Caco-2 (cell line): ENCODE data around the gene DMTF1. TPM values are rescaled to one million over a fixed set of nuclear protein-coding genes. Genes with fewer than 3 reads are reported as not detected.

Experiments used
- BruUV-seq: library from RNA; stranded (reverse); fragments of 400-500 nt; replicated peaks from 2 replicates; lab custom pipeline; 2021; lab: Mats Ljungman, UMichigan
- CTCF ChIA-PET: fragments of 300-600 bp; sonication (Branson Sonifier 250); formaldehyde crosslinking; loops from one replicate; lab custom pipeline; 2022; ENCODE audit warnings: antibody characterized with exemption; lab: Charles Lee
- POLR2A ChIA-PET: fragments of 300-600 bp; sonication (Branson Sonifier 250); formaldehyde crosslinking; loops from one replicate; lab custom pipeline; 2022; ENCODE audit warnings: antibody characterized with exemption; lab: Charles Lee
- DNase-seq, 2 experiments: peaks; one replicate each; pipeline versions ENCODE4 v3.0.0 to v3.0.0-alpha.2; 2020 to 2022
- H3K27me3 ChIP-seq: replicated peaks from 2 replicates; pipeline ENCODE4 v1.6.0; 2011; ENCODE audit warnings: low read length; ENCODE audit not compliant: control insufficient read depth, insufficient read depth
- H3K36me3 ChIP-seq: 2 replicates; pipeline ENCODE4 v1.5.1; 2011; ENCODE audit warnings: low read length; ENCODE audit not compliant: control insufficient read depth, insufficient read depth
- H3K4me1 ChIP-seq: fragments of 250-450 bp; sonication (Bioruptor Pico); 2 replicates; pipeline ENCODE4 v1.5.1; 2020; ENCODE audit warnings: mild to moderate bottlenecking
- H3K4me3 ChIP-seq: 2 replicates; pipeline ENCODE4 v1.5.1; 2011; ENCODE audit warnings: low read depth, mild to moderate bottlenecking, control low read depth, low read length
- H3K9me3 ChIP-seq: fragments of 250-450 bp; sonication (Bioruptor Pico); 2 replicates; pipeline ENCODE4 v1.5.1; 2020; ENCODE audit warnings: mild to moderate bottlenecking, moderate library complexity
- H3K27ac Mint-ChIP-seq: one replicate; pipeline ENCODE4 v1.8.0; 2022; ENCODE audit warnings: mixed read lengths; ENCODE audit not compliant: unreplicated experiment
- H3K27me3 Mint-ChIP-seq: one replicate; pipeline ENCODE4 v1.8.0; 2022; ENCODE audit warnings: mixed read lengths; ENCODE audit not compliant: insufficient read depth, unreplicated experiment
- H3K36me3 Mint-ChIP-seq: one replicate; pipeline ENCODE4 v1.8.0; 2022; ENCODE audit warnings: mild to moderate bottlenecking, mixed read lengths; ENCODE audit not compliant: insufficient read depth, unreplicated experiment
- H3K4me1 Mint-ChIP-seq: one replicate; pipeline ENCODE4 v1.8.0; 2022; ENCODE audit warnings: low read depth, mixed read lengths; ENCODE audit not compliant: unreplicated experiment
- H3K4me3 Mint-ChIP-seq: one replicate; pipeline ENCODE4 v1.8.0; 2022; ENCODE audit warnings: mild to moderate bottlenecking, moderate library complexity, mixed read lengths; ENCODE audit not compliant: unreplicated experiment
- H3K9me3 Mint-ChIP-seq: one replicate; pipeline ENCODE4 v1.8.0; 2022; ENCODE audit warnings: mixed read lengths; ENCODE audit not compliant: unreplicated experiment
- CTCF ChIP-seq, 2 experiments: fragments of 200-600 bp in 1 of 2; IDR thresholded peaks; 1 replicate in 1 of 2; 2 replicates in 1 of 2; pipeline versions ENCODE4 v1.5.1 to v1.8.0; 2011 to 2022; ENCODE audit warnings: antibody characterized with exemption in 1 of 2, control low read depth in 1 of 2, inconsistent platforms in 1 of 2, low read depth in 1 of 2, low read length in 1 of 2, mild to moderate bottlenecking in 1 of 2, moderate library complexity in 1 of 2; ENCODE audit not compliant: insufficient read depth in 1 of 2, severe bottlenecking in 1 of 2, unreplicated experiment in 1 of 2
- intact Hi-C: fragments of 100-400 bp; cut with micrococcal nuclease; formaldehyde crosslinking; loops from one replicate; pipeline ENCODE4 v1.10.0; 2022; ENCODE audit not compliant: unreplicated experiment
- total RNA-seq: library from RNA; stranded (reverse); gene quantifications from 2 replicates; pipeline ENCODE4 v1.2.3, GENCODE V29; 2022

Gene DMTF1
- total RNA-seq, 1 experiment from 2014 or later: 60.9 TPM

GRCh38 chr7:87216701-87217508 lies 64.7 kb downstream of the DMTF1 start:
- Histone ChIP-seq H3K36me3 (no peaks in the 10 kb centered on the region), H3K27me3 (no peaks in the 10 kb centered on the region), H3K9me3 (no peaks in the 10 kb centered on the region), H3K4me1 (peaks cover 5% of the 10 kb centered on the region), H3K4me3 (no peak overlapping the region)
- Mint-ChIP-seq H3K9me3 (no peaks in the 10 kb centered on the region), H3K4me1 (peaks cover 8% of the 10 kb centered on the region), H3K4me3 (no peak overlapping the region), H3K27me3 (no peaks in the 10 kb centered on the region), H3K36me3 (peaks cover 27% of the 10 kb centered on the region), H3K27ac (no peak overlapping the region)
- intact Hi-C loops: loop anchor here (10.0 kb wide), 1 partner anchor 372 kb away; no protein-coding TSS in a partner anchor
- TF ChIP-seq CTCF (IDR thresholded peaks at IDR 0.05; ENCODE audit: insufficient read depth in 1 of 2, low read depth in 1 of 2, low read length in 1 of 2, severe bottlenecking in 1 of 2, unreplicated experiment in 1 of 2): no peak
- ChIA-PET POLR2A (interaction anchor here (0.5 to 0.6 kb wide), 2 partner anchors 15 to 65 kb away, joined by 3 to 4 read pairs; partner anchors contain the start of gene DMTF1), CTCF (no interaction called here)
- no TSS peak for BruUV-seq
- no peak for DNase-seq

- TF ChIP-seq CTCF (IDR thresholded peaks at IDR 0.05; ENCODE audit: insufficient read depth in 1 of 2, low read depth in 1 of 2, low read length in 1 of 2, severe bottlenecking in 1 of 2, unreplicated experiment in 1 of 2): no peak
- DNase-seq: no peak
- ChIA-PET POLR2A (no interaction called here), CTCF (no interaction called here)
- Histone ChIP-seq H3K9me3 (no peaks in the 10 kb centered on the region), H3K4me1 (peaks cover 5% of the 10 kb centered on the region), H3K27me3 (no peaks in the 10 kb centered on the region), H3K4me3 (no peak overlapping the region), H3K36me3 (no peaks in the 10 kb centered on the region)
- intact Hi-C loops: loop anchor here (10.0 kb wide), 1 partner anchor 373 kb away; no protein-coding TSS in a partner anchor
- Mint-ChIP-seq H3K27ac (no peak overlapping the region), H3K4me1 (peaks cover 8% of the 10 kb centered on the region), H3K4me3 (peak overlapping the region; percentile 97), H3K27me3 (no peaks in the 10 kb centered on the region), H3K36me3 (peaks cover 27% of the 10 kb centered on the region), H3K9me3 (no peaks in the 10 kb centered on the region)
- BruUV-seq: no TSS peak
Measured at GRCh38 chr7:87217983-87218653, 65.9 kb downstream of the DMTF1 start.

GRCh38 chr7:87218796-87219544 lies 66.7 kb downstream of the DMTF1 start:
- intact Hi-C loops: loop anchor here (1.0 to 10.0 kb wide), 2 partner anchors 18 to 374 kb away; no protein-coding TSS in a partner anchor
- Mint-ChIP-seq H3K27ac (peak overlapping the region; percentile 74), H3K27me3 (no peaks in the 10 kb centered on the region), H3K36me3 (peaks cover 23% of the 10 kb centered on the region), H3K9me3 (no peaks in the 10 kb centered on the region), H3K4me1 (peaks cover 8% of the 10 kb centered on the region), H3K4me3 (peak overlapping the region; percentile 97)
- Histone ChIP-seq H3K27me3 (no peaks in the 10 kb centered on the region), H3K4me3 (peak overlapping the region; percentile 66), H3K9me3 (no peaks in the 10 kb centered on the region), H3K4me1 (peaks cover 5% of the 10 kb centered on the region), H3K36me3 (no peaks in the 10 kb centered on the region)
- no peak for TF ChIP-seq CTCF (IDR thresholded peaks at IDR 0.05; ENCODE audit: insufficient read depth in 1 of 2, low read depth in 1 of 2, low read length in 1 of 2, severe bottlenecking in 1 of 2, unreplicated experiment in 1 of 2)
- BruUV-seq: no TSS peak
- ChIA-PET CTCF (interaction anchor here (1.0 kb wide), 1 partner anchor 45 kb away, joined by 3 read pairs; no protein-coding TSS in a partner anchor), POLR2A (interaction anchor here (3.2 kb wide), 1 partner anchor 66 kb away, joined by 19 read pairs; the partner anchor contains the start of gene DMTF1)
- DNase-seq: peak in 1 of 2 experiments; percentile 42
